SJSA1 (cell line): ENCODE results near the gene SARM1. TPM values are rescaled to one million over a fixed set of nuclear protein-coding genes. Genes with fewer than 3 reads are reported as not detected.

ENCODE experiments used
- DNase-seq, 2 experiments: peaks; one replicate each; pipeline ENCODE4 v3.0.0-alpha.2; 2015 to 2020; ENCODE audit warnings: low spot score in 2 of 2, low read depth in 1 of 2
- H3K27ac ChIP-seq: fragments of 250-450 bp; sonication (Bioruptor Pico); 2 replicates; pipeline ENCODE4 v1.5.1; 2020; ENCODE audit warnings: mild to moderate bottlenecking, moderate library complexity
- H3K27me3 ChIP-seq: fragments of 250-450 bp; sonication (Bioruptor Pico); replicated peaks from 2 replicates; pipeline ENCODE4 v1.5.1; 2020; ENCODE audit warnings: mild to moderate bottlenecking, moderate library complexity
- H3K36me3 ChIP-seq: fragments of 250-450 bp; sonication (Bioruptor Pico); 2 replicates; pipeline ENCODE4 v1.5.1; 2020; ENCODE audit warnings: mild to moderate bottlenecking
- H3K4me1 ChIP-seq: fragments of 250-450 bp; sonication (Bioruptor Pico); replicated peaks from 2 replicates; pipeline ENCODE4 v1.6.1; 2021; ENCODE audit warnings: mild to moderate bottlenecking
- H3K4me3 ChIP-seq: fragments of 250-450 bp; sonication (Bioruptor Pico); 2 replicates; pipeline ENCODE4 v1.5.1; 2020; ENCODE audit warnings: mild to moderate bottlenecking
- H3K9me3 ChIP-seq: fragments of 250-450 bp; sonication (Bioruptor Pico); replicated peaks from 2 replicates; pipeline ENCODE4 v1.5.1; 2020; ENCODE audit warnings: mild to moderate bottlenecking
- total RNA-seq: library from RNA; depleted of rRNA; stranded (reverse); fragments of >200 nt; shearing (Covaris generic); gene quantifications from 2 replicates; pipeline ENCODE4 v1.2.3, GENCODE V29; 2014

SARM1 gene
- total RNA-seq, 1 experiment from 2014 or later, result 10.8 TPM

GRCh38 chr17:28346199-28346580 is 25.3 kb upstream of the SARM1 start:
- H3K36me3 ChIP-seq, result peaks cover 93% of the 10 kb centered on the region

DNA sequence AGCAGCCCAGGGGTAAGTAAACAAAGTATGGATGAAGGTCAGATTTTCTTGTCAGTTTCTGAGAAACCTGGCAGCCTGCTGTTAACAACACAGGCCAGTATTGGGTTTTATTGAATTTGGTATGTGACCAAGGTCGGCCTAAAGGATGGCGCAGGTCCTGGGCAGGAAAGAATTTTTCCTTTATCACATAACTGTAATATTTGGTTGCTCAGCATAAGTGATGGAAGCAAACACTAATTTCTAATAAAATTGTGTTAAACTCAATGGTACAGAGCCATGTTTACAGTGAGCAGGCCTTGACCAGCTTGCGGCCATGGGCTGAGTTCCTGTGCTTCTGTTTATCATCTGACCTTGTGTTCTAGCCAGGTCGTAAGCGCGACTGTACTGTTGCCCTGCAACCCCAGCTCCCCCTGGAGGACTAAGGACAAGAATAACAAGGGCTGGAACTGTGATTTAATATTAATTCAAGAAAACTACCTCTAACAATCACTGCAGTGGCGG is 24.7 kb upstream of the SARM1 start:
- H3K4me3 ChIP-seq, result no peak overlapping the region
- DNase-seq, result no peak
- H3K27ac ChIP-seq, result no peak overlapping the region; the same call in 1 of the 2 replicates
- peaks cover 15% of the 10 kb centered on the region for H3K4me1 ChIP-seq
- H3K9me3 ChIP-seq, result no peaks in the 10 kb centered on the region
- H3K27me3 ChIP-seq, result no peaks in the 10 kb centered on the region
- H3K36me3 ChIP-seq, result peaks cover 93% of the 10 kb centered on the region

More at GRCh38 chr17:28346199-28346580, 25.3 kb upstream of the SARM1 start:
- DNase-seq, result no peak
- H3K9me3 ChIP-seq, result no peaks in the 10 kb centered on the region
- H3K4me1 ChIP-seq, result peaks cover 15% of the 10 kb centered on the region
- no peak overlapping the region for H3K27ac ChIP-seq
- H3K4me3 ChIP-seq, result no peak overlapping the region
- no peaks in the 10 kb centered on the region for H3K27me3 ChIP-seq

GRCh38 chr17:28347261-28347891 is 24.1 kb upstream of the SARM1 start:
- H3K36me3 ChIP-seq, result peaks cover 90% of the 10 kb centered on the region

GRCh38 chr17:28348979-28349378 is 22.5 kb upstream of the SARM1 start:
- no peaks in the 10 kb centered on the region for H3K27me3 ChIP-seq
- H3K27ac ChIP-seq, result no peak overlapping the region
- H3K4me1 ChIP-seq, result peaks cover 15% of the 10 kb centered on the region
- no peak overlapping the region for H3K4me3 ChIP-seq
- no peaks in the 10 kb centered on the region for H3K9me3 ChIP-seq
- peaks cover 92% of the 10 kb centered on the region for H3K36me3 ChIP-seq
- no peak for DNase-seq

More at GRCh38 chr17:28347261-28347891, 24.1 kb upstream of the SARM1 start:
- DNase-seq, result peak; percentile 24 to 59
- Histone ChIP-seq H3K4me1 (peaks cover 15% of the 10 kb centered on the region), H3K4me3 (no peak overlapping the region), H3K27ac (peak overlapping the region; percentile 22; the same call in 1 of the 2 replicates), H3K27me3 (no peaks in the 10 kb centered on the region), H3K9me3 (no peaks in the 10 kb centered on the region)

- no peak overlapping the region for H3K27ac ChIP-seq
- peaks cover 15% of the 10 kb centered on the region for H3K4me1 ChIP-seq
- H3K27me3 ChIP-seq, result no peaks in the 10 kb centered on the region
- no peaks in the 10 kb centered on the region for H3K9me3 ChIP-seq
- no peak for DNase-seq
- no peak overlapping the region for H3K4me3 ChIP-seq
- H3K36me3 ChIP-seq, result peaks cover 93% of the 10 kb centered on the region
Measured at GRCh38 chr17:28350271-28350670, 21.2 kb upstream of the SARM1 start.

DNA sequence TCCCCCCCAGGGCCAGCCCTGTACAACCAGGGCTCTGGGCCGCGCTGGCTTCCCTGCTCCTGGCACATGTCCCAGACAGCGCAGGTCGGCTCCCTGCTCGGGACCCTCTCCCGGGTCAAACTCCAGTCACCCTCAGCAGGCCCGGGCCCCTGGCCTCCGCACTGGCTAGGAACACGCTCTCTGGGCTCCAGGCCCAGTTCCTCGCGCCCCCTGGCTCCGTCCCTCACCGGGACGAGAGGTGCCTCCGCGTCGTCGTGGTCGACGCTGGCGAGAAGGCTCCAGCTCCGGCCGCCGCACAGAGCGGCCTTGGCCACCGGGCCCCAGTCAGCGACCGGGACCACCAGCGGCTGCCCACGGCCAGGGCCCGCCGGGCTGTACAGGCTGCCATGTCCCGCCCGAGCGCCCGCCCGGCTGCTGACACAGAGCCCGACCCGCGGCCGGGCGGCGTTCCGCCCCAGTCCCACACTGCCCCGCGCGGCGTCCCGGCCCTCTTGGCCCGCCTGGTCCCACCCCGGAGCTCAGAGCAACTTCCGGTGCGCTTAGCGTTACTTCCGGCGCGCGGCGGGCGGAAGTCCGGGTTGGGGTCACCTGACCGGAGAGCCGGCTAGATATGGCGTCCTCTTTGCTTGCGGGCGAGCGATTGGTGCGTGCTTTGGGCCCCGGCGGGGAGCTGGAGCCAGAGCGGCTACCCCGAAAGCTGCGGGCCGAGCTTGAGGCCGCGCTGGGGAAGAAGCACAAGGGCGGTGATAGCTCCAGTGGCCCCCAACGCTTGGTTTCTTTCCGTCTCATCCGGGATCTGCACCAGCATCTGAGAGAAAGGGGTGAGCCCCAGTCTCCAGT is 14.2 kb upstream of the SARM1 start, which contains the start of gene POLDIP2:
TSS of gene POLDIP2 (minus strand) at position 467 of the 840 bp plus-strand sequence. CDS start at position 388, 79 bp downstream.
- H3K27ac ChIP-seq, result peak within 1 kb of the TSS; percentile 73
- H3K36me3 ChIP-seq, result peaks cover 80% of the 10 kb centered on the region
- no peaks in the 10 kb centered on the region for H3K9me3 ChIP-seq
- H3K27me3 ChIP-seq, result no peaks in the 10 kb centered on the region
- H3K4me1 ChIP-seq, result peaks cover 13% of the 10 kb centered on the region
- peak within 1 kb of the TSS; percentile 95 for H3K4me3 ChIP-seq
- peak; percentile 86 to 95 for DNase-seq

- peak overlapping the region; percentile 73 for H3K27ac ChIP-seq
- no peak for DNase-seq
- peaks cover 74% of the 10 kb centered on the region for H3K36me3 ChIP-seq
- peaks cover 13% of the 10 kb centered on the region for H3K4me1 ChIP-seq
- H3K4me3 ChIP-seq, result peak overlapping the region; percentile 95
- H3K9me3 ChIP-seq, result no peaks in the 10 kb centered on the region
- no peaks in the 10 kb centered on the region for H3K27me3 ChIP-seq
Measured at GRCh38 chr17:28357901-28358197, 13.6 kb upstream of the SARM1 start.

GRCh38 chr17:28363186-28363585 is 8.3 kb upstream of the SARM1 start:
- H3K9me3 ChIP-seq, result no peaks in the 10 kb centered on the region
- H3K4me1 ChIP-seq, result peaks cover 3% of the 10 kb centered on the region; the same call in 1 of the 2 replicates
- no peak overlapping the region for H3K27ac ChIP-seq
- H3K4me3 ChIP-seq, result no peak overlapping the region
- DNase-seq, result no peak
- no peaks in the 10 kb centered on the region for H3K27me3 ChIP-seq
- peaks cover 34% of the 10 kb centered on the region for H3K36me3 ChIP-seq

GRCh38 chr17:28363776-28364650 is 7.5 kb upstream of the SARM1 start:
- Histone ChIP-seq H3K4me1 (no peaks in the 10 kb centered on the region), H3K27ac (no peak overlapping the region), H3K9me3 (no peaks in the 10 kb centered on the region), H3K36me3 (peaks cover 32% of the 10 kb centered on the region), H3K27me3 (no peaks in the 10 kb centered on the region), H3K4me3 (no peak overlapping the region)
- DNase-seq, result no peak

DNA sequence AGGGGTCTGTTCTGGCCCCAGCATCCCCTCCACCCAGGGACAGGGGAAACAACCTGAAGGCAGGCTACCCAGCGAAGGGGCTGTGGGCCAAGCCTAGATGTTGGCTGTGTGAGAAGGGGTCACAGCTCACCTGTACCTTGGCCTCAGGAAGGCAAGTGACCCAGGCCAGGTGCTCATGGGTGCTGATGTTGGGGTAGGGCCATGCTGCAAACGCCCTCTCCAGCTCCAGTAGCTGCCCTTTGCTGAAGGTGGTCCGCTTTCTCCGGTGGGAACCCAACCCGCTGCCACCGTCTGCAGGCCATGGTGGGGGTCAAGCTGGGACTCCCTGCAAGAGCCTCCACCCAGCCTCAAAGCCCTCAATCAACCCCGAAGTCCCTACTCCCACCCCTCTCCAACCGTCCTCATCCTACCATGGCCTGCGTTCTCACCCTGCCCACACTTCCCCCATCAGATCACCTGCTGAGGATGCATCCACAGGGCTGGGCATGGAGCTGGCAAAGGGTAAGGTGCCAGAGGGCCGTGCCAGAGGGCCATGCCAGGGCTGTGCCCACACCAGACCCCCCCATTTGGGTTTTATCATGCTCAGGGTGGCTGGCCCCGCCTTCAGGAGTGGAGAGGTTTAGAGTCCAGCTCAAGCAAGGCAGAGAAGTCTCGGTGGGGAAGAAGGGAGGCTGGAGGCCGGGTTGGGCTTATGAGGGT is 6.7 kb upstream of the SARM1 start, which contains the start of gene SEBOX:
TSS of gene SEBOX (minus strand) at position 535 of the 699 bp plus-strand sequence. CDS start at position 487, 48 bp downstream.
- Histone ChIP-seq H3K27me3 (no peaks in the 10 kb centered on the region), H3K4me1 (no peaks in the 10 kb centered on the region), H3K36me3 (peaks cover 24% of the 10 kb centered on the region), H3K9me3 (no peaks in the 10 kb centered on the region), H3K4me3 (no peak within 1 kb of the TSS), H3K27ac (no peak within 1 kb of the TSS)
- DNase-seq, result no peak

GRCh38 chr17:28365487-28365886 is 6.0 kb upstream of the SARM1 start:
- Histone ChIP-seq H3K36me3 (peaks cover 17% of the 10 kb centered on the region), H3K27me3 (no peaks in the 10 kb centered on the region), H3K27ac (no peak overlapping the region), H3K9me3 (no peaks in the 10 kb centered on the region), H3K4me1 (no peaks in the 10 kb centered on the region), H3K4me3 (no peak overlapping the region)
- DNase-seq, result no peak

- Histone ChIP-seq H3K27me3 (no peaks in the 10 kb centered on the region), H3K36me3 (peaks cover 6% of the 10 kb centered on the region), H3K4me1 (peaks cover 6% of the 10 kb centered on the region), H3K27ac (no peak overlapping the region), H3K9me3 (no peaks in the 10 kb centered on the region), H3K4me3 (no peak overlapping the region)
- DNase-seq, result no peak
Measured at GRCh38 chr17:28366605-28367004, 4.9 kb upstream of the SARM1 start.
